ENCODE results near the gene MYO10.

MYO10 gene

GRCh38 chr5:16695779-16696178 lies 240.3 kb downstream of the MYO10 start:
- DNase-seq = no peak

- no peak for DNase-seq
Observed at GRCh38 chr5:16693879-16694278, 242.2 kb downstream of the MYO10 start.

GRCh38 chr5:16691731-16692130 lies 244.4 kb downstream of the MYO10 start:
- no peak for DNase-seq

- DNase-seq = peak; percentile 54
Observed at GRCh38 chr5:16690243-16690852, 245.7 kb downstream of the MYO10 start.

GRCh38 chr5:16687898-16688297 lies 248.2 kb downstream of the MYO10 start:
- DNase-seq = no peak

- no peak for DNase-seq
Observed at GRCh38 chr5:16685069-16685468, 251.0 kb downstream of the MYO10 start.

GRCh38 chr5:16681876-16682275 lies 254.2 kb downstream of the MYO10 start:
- no peak for DNase-seq

GRCh38 chr5:16679863-16680262 lies 256.2 kb downstream of the MYO10 start:
- no peak for DNase-seq

- no peak for DNase-seq
Observed at GRCh38 chr5:16679190-16679589, 256.9 kb downstream of the MYO10 start.

- DNase-seq = no peak
Observed at GRCh38 chr5:16675806-16676205, 260.3 kb downstream of the MYO10 start.

- no peak for DNase-seq
Observed at GRCh38 chr5:16674750-16675149, 261.3 kb downstream of the MYO10 start.

- no peak for DNase-seq
Observed at GRCh38 chr5:16673241-16674201, 262.6 kb downstream of the MYO10 start.

GRCh38 chr5:16671208-16671607 lies 264.9 kb downstream of the MYO10 start:
- no peak for DNase-seq

GRCh38 chr5:16669776-16670175 lies 266.3 kb downstream of the MYO10 start:
- DNase-seq = no peak

GRCh38 chr5:16668631-16669030 lies 267.5 kb downstream of the MYO10 start:
- no peak for DNase-seq

- DNase-seq = no peak
Observed at GRCh38 chr5:16668194-16668593, 267.9 kb downstream of the MYO10 start.

- peak; percentile 52 for DNase-seq
Observed at GRCh38 chr5:16666883-16667398, 269.1 kb downstream of the MYO10 start.

GRCh38 chr5:16666130-16666882 lies 269.8 kb downstream of the MYO10 start:
- no peak for DNase-seq

- DNase-seq = no peak
Observed at GRCh38 chr5:16665601-16666000, 270.5 kb downstream of the MYO10 start.

GRCh38 chr5:16664368-16664767 lies 271.7 kb downstream of the MYO10 start:
- DNase-seq = no peak

- DNase-seq = no peak
Observed at GRCh38 chr5:16663840-16664239, 272.2 kb downstream of the MYO10 start.

- no peak for DNase-seq
Observed at GRCh38 chr5:16661713-16662112, 274.4 kb downstream of the MYO10 start.

- DNase-seq = no peak
Observed at GRCh38 chr5:16660982-16661381, 275.1 kb downstream of the MYO10 start.
